Natural killer cell treated with Interleukin-12 subunit alpha and Interleukin-12 subunit beta and Interleukin-15 and Interleukin-18, amount 100 ng/mL, for 72 hours (primary cell): ENCODE data around the gene SMIM41. TPM values are rescaled to one million over a fixed set of nuclear protein-coding genes. Genes with fewer than 3 reads are reported as not detected.

Source experiments
- ATAC-seq, 2 donors: fragments of 150-1000 bp; cut with Tn5 transposase in 1 of 2; sonication (Bioruptor Pico), chemical (Tn5 transposase) in 1 of 2; 2 replicates each; pipeline ENCODE4 v1.10.0; 2021
- DNase-seq: peaks from one replicate; pipeline ENCODE4 v3.0.0; 2022; ENCODE audit warnings: low spot score
- H3K27ac Mint-ChIP-seq, 2 donors: 1 replicate in 1 of 2; 2 replicates in 1 of 2; pipeline ENCODE4 v1.8.0; 2022; ENCODE audit warnings: mixed read lengths in 2 of 2, mild to moderate bottlenecking in 1 of 2, moderate library complexity in 1 of 2
- H3K27me3 Mint-ChIP-seq, 2 donors: 1 replicate in 1 of 2; 2 replicates in 1 of 2; pipeline ENCODE4 v1.8.0; 2022; ENCODE audit warnings: mixed read lengths in 2 of 2
- H3K36me3 Mint-ChIP-seq: one replicate; pipeline ENCODE4 v1.8.0; 2022; ENCODE audit warnings: mixed read lengths
- H3K4me1 Mint-ChIP-seq, 2 donors: 1 replicate in 1 of 2; 2 replicates in 1 of 2; pipeline ENCODE4 v1.8.0; 2022; ENCODE audit warnings: low read depth in 2 of 2, mixed read lengths in 2 of 2, mild to moderate bottlenecking in 1 of 2
- H3K4me3 Mint-ChIP-seq: one replicate; pipeline ENCODE4 v1.8.0; 2022; ENCODE audit warnings: mixed read lengths
- H3K9me3 Mint-ChIP-seq: 2 replicates; pipeline ENCODE4 v1.8.0; 2022; ENCODE audit warnings: mixed read lengths
- total RNA-seq, 2 donors: library from RNA; stranded (reverse); gene quantifications; one replicate each; pipeline ENCODE4 v1.2.3, GENCODE V29; 2022

SMIM41 gene
- total RNA-seq, 2 donors from 2014 or later, result not detected

- Mint-ChIP-seq H3K4me3 (no peak overlapping the region), H3K27me3 (no peaks in the 10 kb centered on the region), H3K9me3 (no peaks in the 10 kb centered on the region), H3K36me3 (peaks cover 7% of the 10 kb centered on the region), H3K4me1 (peaks cover 5 to 7% of the 10 kb centered on the region in 2 donors), H3K27ac (no peak overlapping the region)
- DNase-seq, result peak; percentile 23
- ATAC-seq, result no peak
These were observed 1.8 kb downstream of the SMIM41 start for GRCh38 chr12:52081263-52081733.

- H3K36me3 Mint-ChIP-seq, result peaks cover 7% of the 10 kb centered on the region
These were observed 2.6 kb downstream of the SMIM41 start for GRCh38 chr12:52082026-52082668.

GRCh38 chr12:52082669-52082987 is 3.1 kb downstream of the SMIM41 start:
- Mint-ChIP-seq H3K36me3 (peaks cover 5% of the 10 kb centered on the region), H3K27ac (no peak overlapping the region), H3K27me3 (peaks cover 5% of the 10 kb centered on the region in 2 donors), H3K4me1 (peaks cover 4 to 7% of the 10 kb centered on the region in 2 donors), H3K4me3 (no peak overlapping the region), H3K9me3 (no peaks in the 10 kb centered on the region)
- DNase-seq, result no peak
- no peak for ATAC-seq

More at GRCh38 chr12:52082026-52082668, 2.6 kb downstream of the SMIM41 start:
- no peak for ATAC-seq
- Mint-ChIP-seq H3K9me3 (no peaks in the 10 kb centered on the region), H3K27ac (no peak overlapping the region), H3K4me3 (no peak overlapping the region), H3K4me1 (peaks cover 5 to 7% of the 10 kb centered on the region in 2 donors), H3K27me3 (peaks cover under 1 to 1% of the 10 kb centered on the region in 2 donors)
- peak; percentile 41 for DNase-seq

- H3K4me3 Mint-ChIP-seq, result no peak overlapping the region
- peak; percentile 79 for DNase-seq
- peak; percentile 67 to 73 for ATAC-seq
- peaks cover 9 to 10% of the 10 kb centered on the region in 2 donors for H3K27me3 Mint-ChIP-seq
- H3K4me1 Mint-ChIP-seq, result peaks cover 0 to 4% of the 10 kb centered on the region in 2 donors
- no peaks in the 10 kb centered on the region for H3K9me3 Mint-ChIP-seq
- peaks cover under 1% of the 10 kb centered on the region for H3K36me3 Mint-ChIP-seq
- H3K27ac Mint-ChIP-seq, result no peak overlapping the region
These were observed 3.6 kb downstream of the SMIM41 start for GRCh38 chr12:52082988-52083637.

- ATAC-seq (no peak), DNase-seq (no peak)
- Mint-ChIP-seq H3K27ac (no peak overlapping the region), H3K9me3 (no peaks in the 10 kb centered on the region), H3K4me3 (no peak overlapping the region), H3K36me3 (no peaks in the 10 kb centered on the region), H3K27me3 (peaks cover 10 to 15% of the 10 kb centered on the region in 2 donors), H3K4me1 (peaks cover 0 to 4% of the 10 kb centered on the region in 2 donors)
These were observed 4.1 kb downstream of the SMIM41 start for GRCh38 chr12:52083638-52083996.

GRCh38 chr12:52084491-52085231 is 5.2 kb downstream of the SMIM41 start:
- Mint-ChIP-seq H3K27ac (no peak overlapping the region), H3K36me3 (no peaks in the 10 kb centered on the region), H3K27me3 (peaks cover 14 to 23% of the 10 kb centered on the region in 2 donors), H3K4me1 (peaks cover 0 to 4% of the 10 kb centered on the region in 2 donors), H3K4me3 (no peak overlapping the region), H3K9me3 (no peaks in the 10 kb centered on the region)
- ATAC-seq (no peak), DNase-seq (no peak)

GRCh38 chr12:52085682-52086180 is 6.2 kb downstream of the SMIM41 start:
- H3K9me3 Mint-ChIP-seq, result no peaks in the 10 kb centered on the region
- H3K27ac Mint-ChIP-seq, result no peak overlapping the region

GRCh38 chr12:52086366-52086765 is 6.9 kb downstream of the SMIM41 start:
- DNase-seq (no peak), ATAC-seq (no peak)
- Mint-ChIP-seq H3K36me3 (no peaks in the 10 kb centered on the region), H3K27me3 (peaks cover 21 to 33% of the 10 kb centered on the region in 2 donors), H3K4me1 (peaks cover 0 to 4% of the 10 kb centered on the region in 2 donors), H3K9me3 (no peaks in the 10 kb centered on the region), H3K27ac (no peak overlapping the region), H3K4me3 (no peak overlapping the region)

More at GRCh38 chr12:52085682-52086180, 6.2 kb downstream of the SMIM41 start:
- Mint-ChIP-seq H3K4me1 (peaks cover 0 to 4% of the 10 kb centered on the region in 2 donors), H3K27me3 (peaks cover 17 to 29% of the 10 kb centered on the region in 2 donors), H3K4me3 (no peak overlapping the region), H3K36me3 (no peaks in the 10 kb centered on the region)
- ATAC-seq (no peak), DNase-seq (no peak)

GRCh38 chr12:52086944-52087835 is 7.7 kb downstream of the SMIM41 start:
- Mint-ChIP-seq H3K27me3 (peaks cover 24 to 37% of the 10 kb centered on the region in 2 donors), H3K4me1 (peaks cover 0 to 4% of the 10 kb centered on the region in 2 donors), H3K27ac (no peak overlapping the region), H3K4me3 (no peak overlapping the region), H3K9me3 (no peaks in the 10 kb centered on the region), H3K36me3 (no peaks in the 10 kb centered on the region)
- no peak for ATAC-seq
- no peak for DNase-seq

- Mint-ChIP-seq H3K4me1 (peaks cover 0 to 4% of the 10 kb centered on the region in 2 donors), H3K9me3 (no peaks in the 10 kb centered on the region), H3K36me3 (no peaks in the 10 kb centered on the region), H3K4me3 (no peak overlapping the region), H3K27ac (no peak overlapping the region), H3K27me3 (peaks cover 24 to 37% of the 10 kb centered on the region in 2 donors)
- no peak for ATAC-seq
- DNase-seq, result no peak
These were observed 8.7 kb downstream of the SMIM41 start for GRCh38 chr12:52087961-52088820.

- Mint-ChIP-seq H3K27ac (no peak overlapping the region), H3K9me3 (no peaks in the 10 kb centered on the region), H3K4me3 (no peak overlapping the region), H3K27me3 (peaks cover 24 to 37% of the 10 kb centered on the region in 2 donors), H3K36me3 (no peaks in the 10 kb centered on the region), H3K4me1 (no peaks in the 10 kb centered on the region)
- no peak for DNase-seq
- no peak for ATAC-seq
These were observed 10.0 kb downstream of the SMIM41 start for GRCh38 chr12:52089491-52089890.

- Mint-ChIP-seq H3K27me3 (peaks cover 29 to 37% of the 10 kb centered on the region in 2 donors), H3K27ac (no peak overlapping the region), H3K36me3 (no peaks in the 10 kb centered on the region), H3K9me3 (no peaks in the 10 kb centered on the region), H3K4me1 (no peaks in the 10 kb centered on the region), H3K4me3 (no peak overlapping the region)
- no peak for DNase-seq
- ATAC-seq, result no peak
These were observed 10.8 kb downstream of the SMIM41 start for GRCh38 chr12:52090291-52090690.
